K562 (cell line): Measurements from ENCODE around the gene PLEKHH3. TPM values are rescaled to one million over a fixed set of nuclear protein-coding genes. Genes with fewer than 3 reads are reported as not detected.

ENCODE experiments used
- E4F1 ChIP-seq: fragments of 250-450 bp; sonication (Bioruptor Pico); IDR thresholded peaks from 2 replicates; pipeline ENCODE4 v1.5.0; 2021; ENCODE audit warnings: mild to moderate bottlenecking, borderline replicate concordance
- ETV1 ChIP-seq: fragments of 450-650 bp; conservative IDR thresholded peaks from 2 replicates; pipeline ENCODE4 v1.6.1; 2016; ENCODE audit warnings: missing genetic modification characterization, control low read depth, low read depth, missing compliant biosample characterization
- GABPB2 ChIP-seq: fragments of 250-450 bp; sonication (Bioruptor Pico); conservative IDR thresholded peaks from 2 replicates; pipeline ENCODE4 v1.5.1; 2021; ENCODE audit warnings: mild to moderate bottlenecking
- HDAC2 ChIP-seq: fragments of 450-650 bp; IDR thresholded peaks from 2 replicates; pipeline ENCODE4 v1.6.1; 2016; ENCODE audit warnings: mild to moderate bottlenecking
- KAT8 ChIP-seq: fragments of 450-650 bp; IDR thresholded peaks from 2 replicates; pipeline ENCODE4 v1.6.1; 2016; ENCODE audit warnings: low read depth, mild to moderate bottlenecking
- RB1 ChIP-seq: fragments of 450-650 bp; IDR thresholded peaks from 2 replicates; pipeline ENCODE4 v1.6.1; 2017; ENCODE audit warnings: low read depth, mild to moderate bottlenecking
- SREBF1 ChIP-seq: fragments of 150-350 bp; IDR thresholded peaks from 2 replicates; pipeline ENCODE4 v1.6.1; 2014; ENCODE audit warnings: antibody characterized with exemption, low read depth, low read length, borderline replicate concordance
- STAG1 ChIP-seq: sonication (generic); formaldehyde crosslinking; IDR thresholded peaks from 2 replicates; pipeline ENCODE4 v1.5.0; 2020; ENCODE audit warnings: missing genetic modification reagents, borderline replicate concordance
- VEZF1 ChIP-seq: fragments of 200-800 bp; sonication (Bioruptor generic); IDR thresholded peaks from 2 replicates; pipeline ENCODE4 v1.6.1; 2017; ENCODE audit warnings: missing genetic modification characterization, missing compliant biosample characterization
- ZBTB12 ChIP-seq: fragments of 250-450 bp; sonication (Bioruptor Pico); IDR thresholded peaks from 2 replicates; pipeline ENCODE4 v1.4.0; 2020
- ZNF133 ChIP-seq: fragments of 250-450 bp; sonication (Bioruptor Pico); IDR thresholded peaks from 2 replicates; pipeline ENCODE4 v1.4.0; 2020; ENCODE audit warnings: mild to moderate bottlenecking
- ZNF280B ChIP-seq: fragments of 250-450 bp; sonication (Bioruptor Pico); IDR thresholded peaks from 2 replicates; pipeline ENCODE4 v1.5.1; 2021; ENCODE audit warnings: mild to moderate bottlenecking
- ZNF324 ChIP-seq: fragments of 250-450 bp; sonication (Bioruptor Pico); IDR thresholded peaks from 2 replicates; pipeline ENCODE4 v1.4.0; 2020; ENCODE audit warnings: mild to moderate bottlenecking
- ZNF639 ChIP-seq, 2 experiments: fragments of 200-800 bp in 1 of 2; sonication (Bioruptor generic) in 1 of 2; sonication (generic) in 1 of 2; formaldehyde crosslinking in 1 of 2; IDR thresholded peaks in 1 of 2; conservative IDR thresholded peaks in 1 of 2; 2 replicates each; pipeline versions ENCODE4 v1.5.0 to v1.6.1; 2016 to 2020; ENCODE audit warnings: missing compliant biosample characterization in 1 of 2, missing genetic modification characterization in 1 of 2, missing genetic modification reagents in 1 of 2
- ZNF717 ChIP-seq: fragments of 250-450 bp; sonication (Bioruptor Pico); IDR thresholded peaks from 2 replicates; pipeline ENCODE4 v1.5.0; 2021
- polyA plus RNA-seq, 8 experiments: library from polyadenylated mRNA; depleted of rRNA in 4 of 8; stranded (reverse) in 5 of 8; unstranded in 3 of 8; fragments of >200 nt; fragmentation: Nextera tagmentation in 2 of 8; fragmentation: Illumina TruSeq in 1 of 8; extraction: Ambion mirVana in 2 of 8; extraction: Trizol in 1 of 8; gene quantifications; 2 replicates each; pipeline versions ENCODE4 v1.2.1 to v1.2.3, GENCODE V29; 2011 to 2014; ENCODE audit warnings: inconsistent platforms in 1 of 8, missing spikeins in 1 of 8
- total RNA-seq, 7 experiments: library from RNA; depleted of rRNA in 6 of 7; stranded (reverse); fragments of >200 nt in 6 of 7; fragmentation: Illumina TruSeq in 2 of 7; extraction: Trizol in 2 of 7; gene quantifications; 2 replicates each; pipeline versions ENCODE4 v1.2.1 to v1.2.3, GENCODE V29; 2011 to 2021; ENCODE audit warnings: low replicate concordance in 1 of 7
- TF ChIP-seq, protein P1 (sequence below): sonication (generic); formaldehyde crosslinking; IDR thresholded peaks from 2 replicates; pipeline ENCODE4 v1.8.1; 2023; ENCODE audit warnings: mild to moderate bottlenecking, missing genetic modification reagents

The PLEKHH3 gene
- total and polyA plus RNA-seq, 9 of the 15 experiments (the other 6 are each of a cell fraction or from before 2014, with no cell fraction given): 0.58 to 34.5 (median 5.0) TPM

- no peak for TF ChIP-seq ZNF280B (CRISPR knock-in tag)
- no peak for TF ChIP-seq KAT8
- TF ChIP-seq VEZF1 (CRISPR knock-in tag): peak; percentile 100
- no peak for TF ChIP-seq ETV1 (tag)
- no peak for TF ChIP-seq ZNF324
- TF ChIP-seq SREBF1: no peak
- TF ChIP-seq GABPB2 (CRISPR knock-in tag): no peak
- TF ChIP-seq HDAC2: peak; percentile 56; the same call in 1 of the 2 replicates
- no peak for TF ChIP-seq ZNF639 (CRISPR knock-in tag; conservative IDR thresholded peaks at IDR 0.05 in 1 of 2, IDR thresholded peaks at IDR 0.05 in 1 of 2)
- no peak for TF ChIP-seq STAG1 (CRISPR knock-in tag)
- peak; percentile 36; the same call in 1 of the 2 replicates for TF ChIP-seq RB1
- TF ChIP-seq ZNF133 (CRISPR knock-in tag): no peak
- TF ChIP-seq, protein P1, sequence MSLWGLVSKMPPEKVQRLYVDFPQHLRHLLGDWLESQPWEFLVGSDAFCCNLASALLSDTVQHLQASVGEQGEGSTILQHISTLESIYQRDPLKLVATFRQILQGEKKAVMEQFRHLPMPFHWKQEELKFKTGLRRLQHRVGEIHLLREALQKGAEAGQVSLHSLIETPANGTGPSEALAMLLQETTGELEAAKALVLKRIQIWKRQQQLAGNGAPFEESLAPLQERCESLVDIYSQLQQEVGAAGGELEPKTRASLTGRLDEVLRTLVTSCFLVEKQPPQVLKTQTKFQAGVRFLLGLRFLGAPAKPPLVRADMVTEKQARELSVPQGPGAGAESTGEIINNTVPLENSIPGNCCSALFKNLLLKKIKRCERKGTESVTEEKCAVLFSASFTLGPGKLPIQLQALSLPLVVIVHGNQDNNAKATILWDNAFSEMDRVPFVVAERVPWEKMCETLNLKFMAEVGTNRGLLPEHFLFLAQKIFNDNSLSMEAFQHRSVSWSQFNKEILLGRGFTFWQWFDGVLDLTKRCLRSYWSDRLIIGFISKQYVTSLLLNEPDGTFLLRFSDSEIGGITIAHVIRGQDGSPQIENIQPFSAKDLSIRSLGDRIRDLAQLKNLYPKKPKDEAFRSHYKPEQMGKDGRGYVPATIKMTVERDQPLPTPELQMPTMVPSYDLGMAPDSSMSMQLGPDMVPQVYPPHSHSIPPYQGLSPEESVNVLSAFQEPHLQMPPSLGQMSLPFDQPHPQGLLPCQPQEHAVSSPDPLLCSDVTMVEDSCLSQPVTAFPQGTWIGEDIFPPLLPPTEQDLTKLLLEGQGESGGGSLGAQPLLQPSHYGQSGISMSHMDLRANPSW (CRISPR knock-in tag): no peak
- no peak for TF ChIP-seq E4F1 (CRISPR knock-in tag)
- no peak for TF ChIP-seq ZNF717 (CRISPR knock-in tag)
- TF ChIP-seq ZBTB12 (CRISPR knock-in tag): peak; percentile 87
These were observed 441 bp upstream of the PLEKHH3 start (continued) for GRCh38 chr17:42677012-42677857.
